Measurements from ENCODE around the gene CTCFL. TPM values are rescaled to one million over a fixed set of nuclear protein-coding genes. Genes with fewer than 3 reads are reported as not detected.

CTCFL gene
- total RNA-seq, 1 donor from 2014 or later: 0.27 TPM

DNA sequence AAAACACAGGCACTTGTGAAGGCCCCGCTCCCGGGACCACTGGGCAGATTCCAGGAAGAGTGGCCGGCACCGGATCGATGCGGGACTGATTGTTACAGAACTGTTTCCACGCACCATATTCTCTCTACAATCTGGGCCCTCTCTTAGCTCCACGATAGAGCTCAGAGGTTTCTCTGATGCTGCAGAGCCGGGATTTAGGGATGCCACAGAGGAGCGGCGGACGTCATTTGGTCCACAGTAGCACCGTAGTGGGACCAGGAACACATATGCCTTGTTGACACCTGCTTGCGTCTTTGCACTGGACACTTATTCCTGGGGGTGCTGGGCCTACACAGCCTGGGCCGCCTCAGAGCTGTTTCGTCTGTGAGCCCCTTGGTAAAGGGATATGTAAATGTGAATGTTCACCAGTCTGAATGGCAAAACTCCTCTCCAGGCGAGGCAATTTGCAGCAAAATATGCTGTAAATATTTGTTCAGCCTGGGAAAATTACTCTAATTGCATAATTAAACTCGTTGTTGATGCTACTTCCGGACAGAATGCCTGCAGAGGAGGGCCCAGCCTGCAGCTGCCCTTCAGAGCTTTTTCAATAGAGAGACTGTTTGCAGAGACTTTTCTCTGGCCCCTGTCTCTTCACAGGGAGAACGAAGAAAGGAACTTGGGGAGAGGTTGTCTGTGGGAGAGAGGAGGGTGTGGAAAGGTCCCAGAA, 45.4 kb upstream of the CTCFL start:
- no peaks in the 10 kb centered on the region for H3K36me3 Mint-ChIP-seq
- no peak overlapping the region for H3K4me3 Mint-ChIP-seq
- TF ChIP-seq, protein P1, sequence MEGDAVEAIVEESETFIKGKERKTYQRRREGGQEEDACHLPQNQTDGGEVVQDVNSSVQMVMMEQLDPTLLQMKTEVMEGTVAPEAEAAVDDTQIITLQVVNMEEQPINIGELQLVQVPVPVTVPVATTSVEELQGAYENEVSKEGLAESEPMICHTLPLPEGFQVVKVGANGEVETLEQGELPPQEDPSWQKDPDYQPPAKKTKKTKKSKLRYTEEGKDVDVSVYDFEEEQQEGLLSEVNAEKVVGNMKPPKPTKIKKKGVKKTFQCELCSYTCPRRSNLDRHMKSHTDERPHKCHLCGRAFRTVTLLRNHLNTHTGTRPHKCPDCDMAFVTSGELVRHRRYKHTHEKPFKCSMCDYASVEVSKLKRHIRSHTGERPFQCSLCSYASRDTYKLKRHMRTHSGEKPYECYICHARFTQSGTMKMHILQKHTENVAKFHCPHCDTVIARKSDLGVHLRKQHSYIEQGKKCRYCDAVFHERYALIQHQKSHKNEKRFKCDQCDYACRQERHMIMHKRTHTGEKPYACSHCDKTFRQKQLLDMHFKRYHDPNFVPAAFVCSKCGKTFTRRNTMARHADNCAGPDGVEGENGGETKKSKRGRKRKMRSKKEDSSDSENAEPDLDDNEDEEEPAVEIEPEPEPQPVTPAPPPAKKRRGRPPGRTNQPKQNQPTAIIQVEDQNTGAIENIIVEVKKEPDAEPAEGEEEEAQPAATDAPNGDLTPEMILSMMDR (IDR thresholded peaks at IDR 0.05; ENCODE audit: unreplicated experiment): no peak
- H3K9me3 Mint-ChIP-seq: no peaks in the 10 kb centered on the region
- no peak overlapping the region for H3K27ac Mint-ChIP-seq
- no peak for DNase-seq (ENCODE audit: low spot score in 2 of 2, unreplicated experiment in 2 of 2)
- peaks cover 59% of the 10 kb centered on the region for H3K27me3 Mint-ChIP-seq (ENCODE audit: low read depth)
- peaks cover 18% of the 10 kb centered on the region for H3K4me1 Mint-ChIP-seq

DNA sequence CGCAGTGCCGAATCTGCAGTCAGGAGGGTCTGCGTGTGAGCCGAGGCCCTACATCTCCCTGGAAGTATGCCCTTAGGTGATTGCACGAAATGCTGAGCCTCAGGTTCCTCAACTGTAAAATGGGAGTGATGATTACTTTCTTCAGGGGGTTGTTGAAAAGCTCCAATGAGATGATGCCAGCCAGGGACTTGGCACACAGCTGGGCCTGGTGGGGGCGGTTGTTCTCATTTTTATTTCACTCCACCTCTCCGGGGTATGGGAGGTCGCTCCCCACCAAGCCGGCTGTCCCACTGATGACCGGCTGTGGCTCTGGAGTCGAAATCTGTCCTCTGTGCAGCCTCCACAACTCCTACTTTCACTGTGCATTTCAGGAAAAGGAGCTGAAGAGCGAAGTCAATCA, 44.0 kb upstream of the CTCFL start:
- H3K27me3 Mint-ChIP-seq (ENCODE audit: low read depth): peaks cover 73% of the 10 kb centered on the region
- TF ChIP-seq, protein P1 (IDR thresholded peaks at IDR 0.05; ENCODE audit: unreplicated experiment): no peak
- DNase-seq (ENCODE audit: low spot score in 2 of 2, unreplicated experiment in 2 of 2): no peak
- peaks cover 18% of the 10 kb centered on the region for H3K4me1 Mint-ChIP-seq
- H3K36me3 Mint-ChIP-seq: no peaks in the 10 kb centered on the region
- H3K4me3 Mint-ChIP-seq: no peak overlapping the region
- no peak overlapping the region for H3K27ac Mint-ChIP-seq
- no peaks in the 10 kb centered on the region for H3K9me3 Mint-ChIP-seq

DNA sequence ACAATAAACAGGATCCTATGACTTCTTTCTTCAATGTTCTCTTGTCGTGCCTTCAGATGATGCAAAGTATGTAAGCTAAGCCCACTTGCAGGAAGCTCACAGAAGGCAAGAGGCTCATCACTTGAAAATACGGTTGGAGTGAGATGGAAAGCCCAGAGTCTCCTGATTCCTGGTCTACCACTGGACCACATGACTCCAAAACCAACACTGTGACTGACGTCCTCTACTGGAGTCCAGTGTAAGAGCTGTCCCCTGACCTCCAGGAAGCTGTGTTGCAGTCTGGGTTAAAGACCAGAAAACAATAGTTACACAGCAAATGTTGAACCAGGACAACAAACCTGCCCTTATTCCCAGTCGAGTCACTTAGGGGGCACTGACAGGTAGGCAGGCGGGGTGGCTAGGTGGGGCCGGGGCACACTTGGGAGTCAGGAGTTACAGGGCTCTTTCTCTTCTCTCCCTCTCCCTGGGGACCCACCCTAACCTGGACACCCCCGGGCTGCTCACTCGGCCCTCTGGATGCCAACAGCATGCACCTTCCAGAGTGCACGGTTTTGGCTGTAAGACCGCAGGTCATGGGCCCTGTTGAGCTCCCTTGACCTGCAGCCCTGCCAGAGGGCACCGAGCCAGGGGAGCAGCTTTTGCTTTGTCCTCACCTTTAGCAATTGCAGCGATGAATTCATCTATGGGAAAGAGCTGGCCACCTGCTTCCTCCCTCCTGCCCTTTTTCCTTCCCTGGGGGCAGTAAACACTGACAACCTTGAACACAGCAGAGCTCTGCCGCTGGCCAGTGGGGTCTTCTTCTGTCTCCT, 43.4 kb upstream of the CTCFL start:
- peaks cover 11% of the 10 kb centered on the region for H3K4me1 Mint-ChIP-seq
- H3K4me3 Mint-ChIP-seq: no peak overlapping the region
- H3K9me3 Mint-ChIP-seq: no peaks in the 10 kb centered on the region
- TF ChIP-seq, protein P1 (IDR thresholded peaks at IDR 0.05; ENCODE audit: unreplicated experiment): no peak
- H3K27me3 Mint-ChIP-seq (ENCODE audit: low read depth): peaks cover 79% of the 10 kb centered on the region
- H3K36me3 Mint-ChIP-seq: no peaks in the 10 kb centered on the region
- no peak for DNase-seq (ENCODE audit: low spot score in 2 of 2, unreplicated experiment in 2 of 2)
- no peak overlapping the region for H3K27ac Mint-ChIP-seq

DNA sequence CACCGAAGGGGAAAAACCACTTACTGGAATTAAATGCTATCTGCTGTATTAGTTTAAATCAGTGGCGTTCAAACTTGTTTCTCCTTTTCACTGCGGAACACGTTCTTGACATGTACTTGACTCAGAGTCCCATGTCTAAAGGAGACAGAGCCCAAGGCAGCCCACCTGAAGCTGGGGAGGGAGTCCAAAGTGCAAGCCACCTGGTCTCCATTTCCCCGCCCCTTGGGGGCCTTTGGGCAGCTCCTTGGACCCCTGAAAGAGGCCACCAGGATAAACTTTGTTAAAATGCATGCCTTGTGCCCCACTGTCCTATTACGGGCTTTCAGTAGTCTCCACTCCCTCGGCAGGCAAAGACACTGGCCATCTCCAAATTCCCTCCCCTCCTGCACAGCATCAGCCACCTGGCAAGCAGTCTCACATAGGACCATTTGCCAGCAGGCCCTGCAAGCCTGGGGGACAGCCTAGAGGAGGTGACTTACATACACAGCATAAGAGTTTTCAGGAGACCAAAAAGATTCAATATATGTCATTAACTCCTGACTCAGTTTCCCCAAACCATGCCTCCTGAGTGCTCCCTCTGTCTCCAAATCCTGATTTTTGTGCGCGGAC, 42.6 kb upstream of the CTCFL start:
- H3K27ac Mint-ChIP-seq: no peak overlapping the region
- no peaks in the 10 kb centered on the region for H3K9me3 Mint-ChIP-seq
- TF ChIP-seq, protein P1 (IDR thresholded peaks at IDR 0.05; ENCODE audit: unreplicated experiment): no peak
- H3K4me3 Mint-ChIP-seq: no peak overlapping the region
- DNase-seq (ENCODE audit: low spot score in 2 of 2, unreplicated experiment in 2 of 2): no peak
- no peaks in the 10 kb centered on the region for H3K36me3 Mint-ChIP-seq
- peaks cover 7% of the 10 kb centered on the region for H3K4me1 Mint-ChIP-seq
- H3K27me3 Mint-ChIP-seq (ENCODE audit: low read depth): peaks cover 86% of the 10 kb centered on the region

DNA sequence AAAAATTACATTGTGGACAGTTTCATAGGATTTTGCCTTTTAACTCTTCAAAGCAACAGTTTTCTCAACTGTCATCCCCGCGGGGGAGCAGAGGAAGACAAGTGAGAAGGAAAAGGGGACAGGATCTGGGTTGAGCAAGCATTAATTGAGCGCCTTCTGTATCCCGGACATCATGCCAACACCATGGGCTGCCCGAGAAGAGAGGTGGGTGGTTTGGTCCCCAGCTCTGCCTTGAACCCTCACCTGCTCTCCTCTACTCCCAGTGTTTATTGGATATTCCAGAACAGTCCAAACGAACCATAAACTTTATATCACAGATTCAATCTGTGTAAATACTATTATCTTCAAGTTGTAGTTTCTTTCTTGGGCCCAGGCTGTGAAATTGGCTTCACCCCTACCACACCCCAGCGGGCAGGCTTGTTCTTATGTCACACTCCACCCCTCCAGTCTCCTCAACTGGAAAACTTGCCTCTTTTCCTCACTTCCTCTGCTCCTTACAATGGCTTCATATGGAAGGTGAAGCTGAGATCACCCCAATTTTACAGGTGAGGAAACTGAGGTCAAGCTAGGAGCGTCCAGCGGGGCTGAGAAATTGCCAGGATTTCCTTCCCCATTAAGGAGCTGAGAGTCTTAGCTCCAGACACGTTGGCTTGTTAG, 42.0 kb upstream of the CTCFL start:
- no peaks in the 10 kb centered on the region for H3K9me3 Mint-ChIP-seq
- H3K4me1 Mint-ChIP-seq: peaks cover 7% of the 10 kb centered on the region
- no peak overlapping the region for H3K27ac Mint-ChIP-seq
- TF ChIP-seq, protein P1 (IDR thresholded peaks at IDR 0.05; ENCODE audit: unreplicated experiment): no peak
- H3K36me3 Mint-ChIP-seq: no peaks in the 10 kb centered on the region
- no peak overlapping the region for H3K4me3 Mint-ChIP-seq
- no peak for DNase-seq (ENCODE audit: low spot score in 2 of 2, unreplicated experiment in 2 of 2)
- H3K27me3 Mint-ChIP-seq (ENCODE audit: low read depth): peaks cover 93% of the 10 kb centered on the region

Measured in mesothelial cell of epicardium (in vitro differentiated cells).